Gastrocnemius medialis (tissue), 4 donors: ENCODE measurements around the gene PPP2R5A.

ENCODE experiments used
- CTCF ChIP-seq, 5 experiments: fragments of 450-650 bp in 3 of 5; fragments of 200-600 bp in 2 of 5; sonication (generic) in 2 of 5; IDR thresholded peaks in 4 of 5; conservative IDR thresholded peaks in 1 of 5; 1 replicate in 4 of 5; 2 replicates in 1 of 5; pipeline ENCODE4 v1.5.1; 2016 to 2019; ENCODE audit warnings: antibody characterized with exemption in 5 of 5, mild to moderate bottlenecking in 3 of 5, moderate library complexity in 3 of 5
- POLR2A ChIP-seq, 2 donors: fragments of 450-650 bp; IDR thresholded peaks; one replicate each; pipeline ENCODE4 v1.6.1; 2017; ENCODE audit warnings: antibody characterized with exemption in 2 of 2, mild to moderate bottlenecking in 2 of 2, moderate library complexity in 2 of 2

DNA sequence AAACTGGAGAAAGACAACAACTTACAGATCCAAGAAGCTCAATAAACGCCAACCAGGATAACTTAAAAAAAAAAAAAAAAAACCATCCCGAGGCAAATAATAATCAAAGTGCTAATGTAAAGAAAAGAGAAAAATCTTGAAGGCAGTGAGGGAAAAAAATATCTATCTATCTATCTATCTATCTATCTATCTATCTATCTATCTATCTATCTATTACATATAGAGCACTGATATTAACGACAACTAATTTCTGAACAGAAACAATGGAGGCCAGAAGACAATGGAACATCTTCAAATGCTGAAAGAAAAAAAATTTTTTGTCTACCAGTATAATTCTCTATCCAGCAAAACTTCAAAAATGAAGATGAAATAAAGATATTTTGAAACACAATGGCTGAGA, 111.4 kb downstream of the PPP2R5A start:
- no peak for TF ChIP-seq POLR2A (IDR thresholded peaks at IDR 0.05)
- no peak for TF ChIP-seq CTCF (IDR thresholded peaks at IDR 0.05 in 4 of 5, conservative IDR thresholded peaks at IDR 0.05 in 1 of 5)
